Fibroblast of lung (primary cell): Measurements from ENCODE around the gene ALOX12B. TPM values are rescaled to one million over a fixed set of nuclear protein-coding genes. Genes with fewer than 3 reads are reported as not detected.

Experiments used
- DNase-seq, 2 donors: peaks; one replicate each; pipeline versions ENCODE4 v3.0.0 to v3.0.0-alpha.2; 2010; ENCODE audit warnings: low read depth in 2 of 2
- H2AFZ ChIP-seq: 2 replicates; pipeline ENCODE4 v1.5.1; 2012; ENCODE audit warnings: low read length, control low read depth, inconsistent platforms
- H3K27ac ChIP-seq: 2 replicates; pipeline ENCODE4 v1.5.1; 2011; ENCODE audit warnings: low read length, control low read depth; ENCODE audit not compliant: insufficient read depth
- H3K27me3 ChIP-seq: 2 replicates; pipeline ENCODE4 v1.5.1; 2011; ENCODE audit warnings: mild to moderate bottlenecking, low read length; ENCODE audit not compliant: control insufficient read depth, insufficient read depth
- H3K36me3 ChIP-seq: 2 replicates; pipeline ENCODE4 v1.5.1; 2011; ENCODE audit warnings: low read length; ENCODE audit not compliant: control insufficient read depth, insufficient read depth
- H3K4me1 ChIP-seq: 2 replicates; pipeline ENCODE4 v1.5.1; 2011; ENCODE audit warnings: low read length; ENCODE audit not compliant: control insufficient read depth, insufficient read depth; ENCODE audit errors: extremely low read depth
- H3K4me2 ChIP-seq: 2 replicates; pipeline ENCODE4 v1.5.1; 2011; ENCODE audit warnings: low read length, control low read depth; ENCODE audit not compliant: insufficient read depth; ENCODE audit errors: extremely low read depth
- H3K4me3 ChIP-seq, 4 experiments: fragments of 200-600 bp in 1 of 4; sonication (generic) in 1 of 4; replicated peaks in 1 of 4; 2 replicates each; pipeline ENCODE4 v1.5.1; 2011 to 2016; ENCODE audit warnings: low read length in 4 of 4, low read depth in 3 of 4, mild to moderate bottlenecking in 3 of 4, control low read depth in 2 of 4, inconsistent platforms in 1 of 4, mixed read lengths in 1 of 4; ENCODE audit not compliant: insufficient read depth in 1 of 4; ENCODE audit errors: control extremely low read depth in 1 of 4
- H3K79me2 ChIP-seq: 2 replicates; pipeline ENCODE4 v1.5.1; 2012; ENCODE audit warnings: mild to moderate bottlenecking, low read length, inconsistent platforms; ENCODE audit not compliant: control insufficient read depth, insufficient read depth
- H3K9ac ChIP-seq: 2 replicates; pipeline ENCODE4 v1.5.1; 2011; ENCODE audit warnings: mild to moderate bottlenecking, low read length, control low read depth; ENCODE audit not compliant: insufficient read depth
- H3K9me3 ChIP-seq: 2 replicates; pipeline ENCODE4 v1.5.1; 2012; ENCODE audit warnings: low read depth, low read length; ENCODE audit not compliant: control insufficient read depth, insufficient read depth
- H4K20me1 ChIP-seq: 2 replicates; pipeline ENCODE4 v1.5.1; 2011; ENCODE audit warnings: low read length; ENCODE audit not compliant: control insufficient read depth, insufficient read depth; ENCODE audit errors: extremely low read depth
- CTCF ChIP-seq, 2 donors: IDR thresholded peaks in 1 of 2; conservative IDR thresholded peaks in 1 of 2; 1 replicate in 1 of 2; 2 replicates in 1 of 2; pipeline ENCODE4 v1.5.1; 2011 to 2012; ENCODE audit warnings: low read length in 2 of 2, control low read depth in 1 of 2, inconsistent platforms in 1 of 2, low read depth in 1 of 2, mild to moderate bottlenecking in 1 of 2
- EZH2 ChIP-seq: IDR thresholded peaks from 2 replicates; pipeline ENCODE4 v1.5.1; 2012; ENCODE audit warnings: low read length, control low read depth, mild to moderate bottlenecking; ENCODE audit errors: missing control alignments
- polyA plus RNA-seq, 2 donors: library from polyadenylated mRNA; depleted of rRNA in 1 of 2; stranded (reverse) in 1 of 2; unstranded in 1 of 2; fragments of >200 nt; gene quantifications; 2 replicates each; pipeline ENCODE4 v1.2.1, GENCODE V29; 2011 to 2012; ENCODE audit warnings: missing spikeins in 1 of 2
- total RNA-seq: library from RNA; depleted of rRNA; stranded (reverse); fragments of >200 nt; gene quantifications from 2 replicates; pipeline ENCODE4 v1.2.1, GENCODE V29; 2014

Gene ALOX12B
- total and polyA plus RNA-seq, 2 donors (not counting 1 experiment from before 2014, with no cell fraction given), result not detected

- no peaks in the 10 kb centered on the region for H4K20me1 ChIP-seq
- TF ChIP-seq EZH2, result no peak
- TF ChIP-seq CTCF (conservative IDR thresholded peaks at IDR 0.05 in 1 of 2, IDR thresholded peaks at IDR 0.05 in 1 of 2; ENCODE audit: low read depth in 1 of 2, low read length in 2 of 2), result no peak
- no peak for DNase-seq
- H3K9me3 ChIP-seq, result no peaks in the 10 kb centered on the region
- H3K9ac ChIP-seq, result no peak overlapping the region
- peaks cover 8% of the 10 kb centered on the region for H3K27me3 ChIP-seq
- H3K4me1 ChIP-seq, result no peaks in the 10 kb centered on the region
- H3K4me2 ChIP-seq, result no peak overlapping the region
- H2AFZ ChIP-seq, result no peak overlapping the region
- no peak overlapping the region for H3K4me3 ChIP-seq
- no peaks in the 10 kb centered on the region for H3K36me3 ChIP-seq
- no peaks in the 10 kb centered on the region for H3K79me2 ChIP-seq
- no peak overlapping the region for H3K27ac ChIP-seq
Measured at GRCh38 chr17:8095361-8095760, 7.8 kb upstream of the ALOX12B start.

GRCh38 chr17:8091033-8091687, 3.6 kb upstream of the ALOX12B start:
- no peak overlapping the region for H3K4me3 ChIP-seq
- TF ChIP-seq EZH2 (no peak), CTCF (conservative IDR thresholded peaks at IDR 0.05 in 1 of 2, IDR thresholded peaks at IDR 0.05 in 1 of 2; ENCODE audit: low read depth in 1 of 2, low read length in 2 of 2) (no peak)
- no peaks in the 10 kb centered on the region for H3K36me3 ChIP-seq
- peaks cover 17% of the 10 kb centered on the region for H3K27me3 ChIP-seq
- no peak overlapping the region for H2AFZ ChIP-seq
- H3K4me1 ChIP-seq, result no peaks in the 10 kb centered on the region
- no peaks in the 10 kb centered on the region for H3K79me2 ChIP-seq
- H4K20me1 ChIP-seq, result no peaks in the 10 kb centered on the region
- DNase-seq, result no peak
- no peak overlapping the region for H3K4me2 ChIP-seq
- H3K27ac ChIP-seq, result no peak overlapping the region
- H3K9me3 ChIP-seq, result no peaks in the 10 kb centered on the region
- H3K9ac ChIP-seq, result no peak overlapping the region

DNA sequence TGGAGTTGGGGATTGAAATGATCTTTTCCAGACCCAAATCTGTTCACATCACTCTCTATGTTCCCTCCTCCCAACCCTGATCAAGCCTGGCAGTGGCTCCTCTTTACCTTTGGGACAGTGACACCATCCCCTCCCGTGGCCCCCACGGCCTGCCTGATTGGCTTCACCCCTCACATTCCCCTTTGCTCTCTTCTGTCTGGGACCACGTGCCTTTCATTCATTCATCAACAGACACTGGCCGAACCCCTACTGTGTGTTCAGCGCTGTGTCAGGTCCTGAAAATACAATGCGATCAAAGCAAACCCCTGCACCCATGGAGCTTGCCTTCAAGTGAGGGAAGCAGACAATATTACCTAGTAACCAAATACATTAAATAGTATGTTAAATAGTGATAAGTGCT, 2.2 kb upstream of the ALOX12B start:
- H3K27me3 ChIP-seq, result peaks cover 15% of the 10 kb centered on the region

More for the DNA sequence above, 2.2 kb upstream of the ALOX12B start:
- H2AFZ ChIP-seq, result no peak overlapping the region
- H4K20me1 ChIP-seq, result no peaks in the 10 kb centered on the region
- no peak overlapping the region for H3K27ac ChIP-seq
- no peak overlapping the region for H3K4me2 ChIP-seq
- TF ChIP-seq EZH2 (no peak), CTCF (conservative IDR thresholded peaks at IDR 0.05 in 1 of 2, IDR thresholded peaks at IDR 0.05 in 1 of 2; ENCODE audit: low read depth in 1 of 2, low read length in 2 of 2) (no peak)
- no peak overlapping the region for H3K9ac ChIP-seq
- no peaks in the 10 kb centered on the region for H3K36me3 ChIP-seq
- H3K4me3 ChIP-seq, result no peak overlapping the region
- no peaks in the 10 kb centered on the region for H3K9me3 ChIP-seq
- H3K79me2 ChIP-seq, result no peaks in the 10 kb centered on the region
- H3K4me1 ChIP-seq, result no peaks in the 10 kb centered on the region
- DNase-seq, result no peak
